H1 (cell line): ENCODE results near the gene FAM162A. TPM values are rescaled to one million over a fixed set of nuclear protein-coding genes. Genes with fewer than 3 reads are reported as not detected.

Source experiments
- CBX5 ChIP-seq: fragments of 300-800, 300-1000 bp; sonication (generic); IDR thresholded peaks from 2 replicates; pipeline ENCODE4 v1.7.1; 2016; ENCODE audit warnings: antibody characterized with exemption, low read length, low read depth
- CBX8 ChIP-seq: fragments of 300-800, 300-1000 bp; sonication (generic); IDR thresholded peaks from 2 replicates; pipeline ENCODE4 v1.7.1; 2016; ENCODE audit warnings: low read depth, low read length, borderline replicate concordance
- CTBP2 ChIP-seq: IDR thresholded peaks from 2 replicates; pipeline ENCODE4 v1.7.0; 2011; ENCODE audit warnings: borderline replicate concordance, mild to moderate bottlenecking, moderate library complexity, mixed read lengths, low read length; ENCODE audit not compliant: insufficient read depth, insufficient read length
- HDAC2 ChIP-seq, 2 experiments: fragments of 300-600 bp in 1 of 2; sonication (generic) in 1 of 2; IDR thresholded peaks; 2 replicates each; pipeline ENCODE4 v1.6.1; 2011 to 2012; ENCODE audit warnings: low read depth in 2 of 2, low read length in 2 of 2, mild to moderate bottlenecking in 2 of 2, moderate library complexity in 2 of 2, borderline replicate concordance in 1 of 2, inconsistent platforms in 1 of 2
- KDM1A ChIP-seq: fragments of 200-600, 300-600 bp; sonication (generic); IDR thresholded peaks from 2 replicates; pipeline ENCODE4 v1.7.1; 2016; ENCODE audit warnings: mild to moderate bottlenecking, low read length, borderline replicate concordance
- polyA plus RNA-seq, 7 experiments: library from polyadenylated mRNA; depleted of rRNA in 3 of 7; stranded (reverse) in 5 of 7; unstranded in 2 of 7; fragments of >200 nt in 5 of 7; fragments of 200-250 nt in 2 of 7; gene quantifications; 1 replicate in 5 of 7; 2 replicates in 1 of 7; 4 replicates in 1 of 7; pipeline versions ENCODE4 v1.2.1 to v1.2.3, GENCODE V29; 2011 to 2013; ENCODE audit warnings: missing spikeins in 2 of 7, mixed read lengths in 2 of 7
- total RNA-seq: library from RNA; stranded (reverse); fragmentation: NEBNext Ultra II Directional; extraction: Animal tissue kit (Norgen Biotek cat#: 25700); gene quantifications from 2 replicates; pipeline ENCODE4 v1.2.1, GENCODE V29; 2021
- TF ChIP-seq, protein P1 (sequence below): IDR thresholded peaks from 2 replicates; pipeline ENCODE4 v1.6.1; 2011; ENCODE audit warnings: low read depth, mild to moderate bottlenecking, low read length; ENCODE audit not compliant: insufficient read depth

FAM162A gene
- total and polyA plus RNA-seq, 2 of the 8 experiments (the other 6 are each of a cell fraction or from before 2014, with no cell fraction given), result 38.2 to 59.7 TPM

GRCh38 chr3:122398920-122399319 is 14.9 kb downstream of the FAM162A start (continued):
- TF ChIP-seq, protein P1, sequence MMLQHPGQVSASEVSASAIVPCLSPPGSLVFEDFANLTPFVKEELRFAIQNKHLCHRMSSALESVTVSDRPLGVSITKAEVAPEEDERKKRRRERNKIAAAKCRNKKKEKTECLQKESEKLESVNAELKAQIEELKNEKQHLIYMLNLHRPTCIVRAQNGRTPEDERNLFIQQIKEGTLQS, result no peak
- TF ChIP-seq KDM1A, result no peak
- no peak for TF ChIP-seq HDAC2 (IDR thresholded peaks at IDR 0.05; ENCODE audit: borderline replicate concordance in 1 of 2, low read depth in 2 of 2, low read length in 2 of 2)
- no peak for TF ChIP-seq CBX5
- no peak for TF ChIP-seq CTBP2
- no peak for TF ChIP-seq CBX8
